CD4-positive, alpha-beta T cell treated with Interleukin-4 for 4 hours (primary cell): ENCODE data around the gene MYCN.

Experiments used
- DNase-seq: peaks from one replicate; pipeline ENCODE4 v3.0.0-alpha.2; 2020

MYCN gene

DNA sequence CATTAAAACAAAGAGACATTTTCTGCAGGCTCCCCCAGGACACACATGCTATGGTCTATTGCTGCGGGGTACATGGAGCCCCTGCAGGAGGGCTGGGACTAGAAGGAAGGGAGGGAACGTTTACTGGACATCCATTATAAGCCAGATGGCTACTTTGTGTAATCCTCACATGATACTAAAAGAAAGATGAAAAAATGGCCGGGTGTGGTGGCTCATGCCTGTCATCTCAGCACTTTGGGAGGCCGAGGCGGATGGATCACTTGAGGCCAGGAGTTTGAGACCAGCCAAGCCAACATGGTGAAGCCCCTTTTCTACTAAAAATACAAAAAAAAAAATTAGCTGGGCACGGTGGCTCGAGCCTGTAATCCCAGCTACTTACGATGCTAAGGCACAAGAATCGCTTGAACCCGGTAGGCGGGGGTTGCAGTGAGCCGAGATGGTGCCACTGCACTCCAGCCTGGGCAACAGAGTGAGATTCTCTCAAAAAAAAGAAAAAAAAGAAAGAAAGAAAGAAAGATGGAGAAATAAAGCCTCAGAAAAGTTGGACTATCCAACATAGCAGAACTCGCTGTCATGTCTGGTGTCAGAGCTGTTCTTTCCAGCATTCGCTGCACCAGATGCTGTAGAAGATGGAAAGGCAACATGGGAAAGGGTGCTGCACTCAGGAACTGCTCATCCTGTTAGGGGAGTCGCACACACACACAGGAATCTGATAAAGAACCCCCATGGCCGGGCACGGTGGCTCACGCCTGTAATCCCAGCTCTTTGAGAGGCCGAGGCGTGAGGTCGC, 7.8 kb upstream of the MYCN start:
- DNase-seq: no peak

DNA sequence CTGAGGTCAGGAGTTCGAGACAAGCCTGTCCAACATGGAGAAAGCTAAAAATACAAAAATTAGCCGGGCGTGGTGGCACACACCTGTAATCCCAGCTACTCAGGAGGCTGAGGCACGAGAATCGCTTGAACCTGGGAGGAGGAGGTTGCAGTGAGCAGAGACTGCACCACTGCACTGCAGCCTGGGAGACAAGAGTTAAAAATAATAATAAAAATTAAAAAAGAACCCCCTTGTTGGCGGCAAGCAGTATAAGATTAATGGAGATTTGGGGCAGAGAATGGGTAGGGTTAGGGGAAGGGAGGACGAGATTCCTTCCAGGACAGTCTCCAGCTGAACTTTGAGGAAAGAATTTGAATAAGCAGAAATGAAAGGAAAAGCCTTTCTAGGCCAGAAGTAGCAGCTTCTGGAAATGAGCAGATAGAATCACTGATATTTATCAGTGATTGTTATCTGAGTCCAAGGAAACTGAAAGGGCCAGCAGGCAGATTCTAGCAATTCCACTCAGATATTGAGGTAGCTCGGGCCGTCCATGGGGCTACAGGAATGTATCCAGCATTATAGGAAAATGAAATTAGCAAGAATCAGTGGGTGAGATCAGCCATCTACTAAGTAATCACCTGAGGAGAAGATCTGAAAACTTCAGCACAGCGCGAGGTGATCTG, 7.0 kb upstream of the MYCN start:
- no peak for DNase-seq

DNA sequence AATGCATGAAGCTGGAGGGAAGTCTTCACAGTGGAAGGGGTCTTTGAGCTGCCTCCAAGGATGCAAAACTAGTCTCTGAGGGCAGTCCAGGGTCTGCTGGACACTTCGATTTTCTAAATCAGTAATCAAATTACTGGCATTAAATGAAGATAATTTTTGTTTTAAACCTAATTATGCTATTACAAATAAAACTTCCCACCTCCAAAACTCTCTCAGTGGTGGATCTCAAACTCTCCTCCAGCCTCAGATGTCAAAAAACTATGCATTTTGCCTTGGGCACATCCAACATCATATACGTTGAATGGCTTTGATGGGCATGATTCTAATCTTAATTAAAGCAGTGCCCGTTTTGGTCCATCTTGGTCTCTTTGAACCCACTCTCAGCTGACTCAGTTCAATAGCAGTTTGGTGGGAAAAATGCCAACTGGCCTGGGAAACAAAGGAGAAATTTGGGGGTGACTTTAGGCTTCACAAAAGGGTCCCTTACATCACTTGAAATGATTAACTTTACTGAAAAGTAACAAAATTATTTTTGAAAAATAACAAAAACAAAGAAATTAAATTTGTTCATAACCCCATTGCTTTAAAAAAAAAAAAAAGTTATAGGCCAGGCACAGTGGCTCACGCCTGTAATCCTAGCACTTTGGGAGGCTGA, 5.9 kb upstream of the MYCN start:
- no peak for DNase-seq

DNA sequence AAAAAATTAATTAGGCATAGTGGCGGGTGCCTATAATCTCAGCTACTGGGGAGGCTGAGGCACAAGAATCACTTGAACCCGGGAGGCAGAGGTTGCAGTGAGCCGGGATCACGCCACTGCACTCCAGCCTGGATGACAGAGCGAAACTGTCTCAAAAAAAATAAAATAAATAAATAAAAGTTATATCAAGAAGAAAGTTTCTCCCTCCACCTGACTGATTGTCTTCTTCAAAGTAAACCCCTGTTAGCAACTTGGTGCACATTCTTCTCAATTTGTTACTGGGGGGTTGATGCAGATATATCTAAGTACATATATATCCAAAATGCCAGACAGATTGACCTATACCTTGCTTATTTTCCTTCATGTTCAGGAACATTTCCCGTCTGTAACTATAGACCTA, 5.2 kb upstream of the MYCN start:
- DNase-seq: no peak

DNA sequence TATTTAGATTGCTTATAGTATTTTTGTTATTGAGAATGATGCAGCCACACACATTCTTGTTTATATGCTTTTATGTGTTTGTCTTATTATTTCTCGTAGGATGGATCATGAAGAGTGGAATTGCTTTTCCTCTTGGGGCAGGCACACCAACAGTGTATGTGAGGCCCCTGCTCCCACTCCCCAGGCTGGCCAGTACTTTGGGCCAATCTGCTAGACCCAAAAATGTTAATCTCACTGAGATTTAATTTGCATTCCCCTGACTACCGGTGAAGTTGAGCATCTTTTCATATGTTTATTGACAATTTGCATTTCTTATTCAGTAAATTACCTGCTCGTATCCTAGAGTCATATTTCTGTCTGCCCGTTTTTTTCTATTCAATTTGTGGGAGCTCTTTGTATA, 4.7 kb upstream of the MYCN start:
- no peak for DNase-seq

DNA sequence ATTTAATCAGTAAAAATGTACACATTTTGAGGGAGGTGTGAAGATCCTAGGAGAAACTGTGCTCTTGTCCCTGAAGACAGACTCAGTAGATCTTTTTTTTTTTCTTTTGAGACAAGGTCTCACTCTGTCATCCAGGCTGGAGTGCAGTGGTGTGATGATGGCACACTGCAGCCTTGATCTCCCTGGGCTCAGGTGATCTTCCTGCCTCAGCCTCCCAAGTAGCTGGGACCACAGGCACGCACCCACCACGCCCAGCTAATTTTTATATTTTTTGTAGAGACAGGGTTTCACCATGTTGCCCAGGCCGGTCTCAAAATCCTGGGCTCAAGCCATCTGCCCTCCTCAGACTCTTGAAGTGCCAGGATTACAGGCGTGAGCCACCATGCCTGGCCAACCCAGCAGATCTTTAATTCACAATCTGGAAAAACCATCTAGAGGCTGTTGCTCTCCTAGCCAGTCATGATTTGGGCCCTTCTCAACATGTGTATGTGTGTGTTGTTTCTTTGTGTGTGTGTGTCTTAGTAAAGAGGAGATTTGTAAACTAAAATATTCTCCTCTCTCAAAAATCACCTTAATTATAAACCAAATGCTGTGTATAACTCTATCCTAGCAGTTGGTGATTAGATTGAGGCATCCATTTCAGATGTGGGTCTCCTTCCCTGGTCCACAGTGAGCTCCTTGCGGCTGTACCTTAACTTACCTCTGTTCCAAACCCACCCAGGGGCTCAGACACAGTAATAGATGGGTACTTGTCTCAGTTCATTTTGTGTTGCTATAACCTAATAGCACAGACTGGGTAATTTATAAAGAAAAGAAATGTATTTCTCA, 3.9 kb upstream of the MYCN start:
- DNase-seq: no peak

DNA sequence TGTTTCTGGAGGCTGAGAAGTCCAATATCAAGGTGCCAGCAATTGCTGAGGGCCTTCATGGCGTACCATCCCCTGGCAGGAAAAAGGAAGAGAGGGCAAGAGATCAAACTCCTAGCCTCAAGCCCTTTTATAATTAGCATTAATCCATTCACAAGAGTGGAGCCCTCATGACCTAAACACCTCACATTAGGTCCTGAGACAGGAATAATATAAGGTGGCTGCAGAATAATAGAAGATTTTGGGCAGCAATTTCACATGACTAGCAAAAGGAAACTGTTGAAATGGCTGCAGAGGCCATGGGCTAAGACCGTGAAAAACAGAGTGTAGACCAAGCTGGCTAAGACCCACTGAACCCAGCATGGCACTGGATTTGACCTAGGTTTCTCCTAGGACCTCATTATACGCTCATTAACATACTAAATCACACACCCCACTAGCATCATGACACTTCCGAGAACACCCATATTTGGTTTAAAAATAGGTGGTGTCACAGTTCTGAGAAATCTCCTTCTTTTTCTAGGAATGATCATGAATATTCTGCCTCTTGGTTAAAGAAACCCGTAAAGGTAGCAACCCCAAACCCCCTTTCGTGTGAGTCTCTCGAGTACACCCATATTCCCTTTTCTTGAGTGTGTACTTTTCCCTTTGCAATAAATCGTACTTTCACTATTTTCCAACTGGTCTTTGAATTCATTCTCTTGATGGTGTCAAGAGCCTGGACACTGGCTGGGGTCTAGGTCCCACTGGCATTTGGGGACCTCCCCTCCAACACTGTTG, 3.1 kb upstream of the MYCN start:
- no peak for DNase-seq

DNA sequence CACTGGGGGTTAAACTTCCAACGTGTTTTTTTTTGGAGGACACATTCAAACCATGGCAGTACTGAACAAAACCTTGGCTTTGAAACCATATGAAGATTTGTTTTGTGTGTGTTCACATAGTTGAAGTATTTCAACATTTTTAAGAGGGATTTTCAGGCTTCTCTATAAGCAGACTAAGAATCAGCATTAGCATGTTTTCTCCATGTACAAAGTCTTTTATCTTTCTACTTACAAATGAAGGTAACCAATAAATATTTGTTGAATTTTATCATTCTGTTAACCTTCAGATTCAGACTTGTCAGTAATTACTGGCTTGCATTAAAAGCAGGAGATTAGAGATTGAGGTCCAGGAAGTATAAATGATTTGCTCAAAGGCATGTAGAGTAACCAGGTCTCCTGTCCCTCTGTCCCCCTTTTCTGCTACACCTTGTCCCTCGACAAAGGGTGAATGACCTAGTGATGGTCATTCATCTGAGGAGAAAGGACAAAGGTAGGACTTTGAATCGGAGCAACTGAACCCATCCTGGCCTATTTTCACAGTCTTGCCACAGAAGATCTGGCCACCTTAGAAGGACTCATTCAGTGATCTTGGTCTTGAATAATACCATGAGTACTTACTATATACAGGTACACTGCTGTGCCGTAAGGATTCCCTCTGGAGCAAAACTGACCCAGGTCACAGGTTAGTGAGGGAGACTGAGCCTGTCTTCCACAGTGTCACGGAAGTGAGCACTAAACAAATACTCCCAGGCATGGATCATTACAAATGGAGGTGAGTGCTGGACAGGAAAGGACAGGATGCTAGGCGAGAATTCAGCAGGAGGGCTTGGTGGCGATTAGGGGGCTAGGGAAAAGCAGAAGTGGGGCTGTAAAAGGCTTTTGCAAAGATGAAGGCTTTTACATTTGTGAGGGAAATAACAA, 2.2 kb upstream of the MYCN start:
- DNase-seq: no peak

DNA sequence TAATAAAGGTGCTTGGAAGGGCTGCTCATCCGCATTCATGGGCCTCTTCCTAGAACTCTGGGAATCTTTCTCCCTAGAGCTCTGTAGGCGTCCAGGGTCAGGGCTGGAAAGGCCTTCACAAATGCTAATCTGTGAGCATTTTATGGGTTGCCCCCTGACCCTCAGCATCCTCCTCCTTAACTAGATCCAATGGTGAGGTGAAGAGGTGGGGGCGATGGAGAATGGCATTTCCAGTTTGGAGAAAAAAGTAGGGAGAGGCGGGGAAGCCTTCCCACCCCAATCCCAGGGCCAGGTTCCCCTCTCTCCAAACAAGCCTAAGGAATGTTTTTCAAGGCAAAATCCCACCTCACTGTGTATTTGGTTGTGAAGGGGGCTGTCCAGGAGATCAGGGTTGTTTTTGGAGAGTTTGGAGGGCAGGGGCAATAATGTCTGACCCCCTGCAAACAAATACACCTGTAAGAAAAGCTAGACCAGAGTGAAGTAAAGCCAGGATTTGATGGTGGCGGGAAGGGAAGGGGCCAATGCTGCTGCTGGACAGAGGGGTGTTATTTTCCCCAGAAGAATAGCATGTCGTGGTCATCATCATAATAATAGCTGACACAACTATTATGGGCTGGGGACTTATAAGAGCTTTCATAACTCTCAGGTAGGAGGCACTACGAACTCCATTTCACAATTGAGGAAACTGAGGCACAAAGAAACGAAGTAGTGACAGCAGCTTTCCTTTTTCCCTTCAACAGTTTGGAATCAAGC, 1.4 kb upstream of the MYCN start:
- DNase-seq: no peak

DNA sequence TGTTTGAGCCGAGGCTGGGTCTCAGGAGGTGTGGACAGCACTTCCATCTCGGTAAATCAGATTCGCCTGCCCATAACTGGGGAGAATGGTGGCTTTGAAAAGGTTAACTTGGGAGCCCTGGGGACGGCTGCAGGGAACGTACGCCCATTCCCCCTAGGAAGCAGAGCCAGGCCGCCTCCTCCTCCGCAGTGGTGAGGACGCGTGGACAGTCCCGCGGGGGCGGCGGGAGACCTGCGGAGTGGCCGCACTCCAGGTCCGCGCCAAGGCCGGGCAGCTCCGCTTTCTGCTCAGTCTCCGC, 845 bp upstream of the MYCN start:
- DNase-seq: no peak

DNA sequence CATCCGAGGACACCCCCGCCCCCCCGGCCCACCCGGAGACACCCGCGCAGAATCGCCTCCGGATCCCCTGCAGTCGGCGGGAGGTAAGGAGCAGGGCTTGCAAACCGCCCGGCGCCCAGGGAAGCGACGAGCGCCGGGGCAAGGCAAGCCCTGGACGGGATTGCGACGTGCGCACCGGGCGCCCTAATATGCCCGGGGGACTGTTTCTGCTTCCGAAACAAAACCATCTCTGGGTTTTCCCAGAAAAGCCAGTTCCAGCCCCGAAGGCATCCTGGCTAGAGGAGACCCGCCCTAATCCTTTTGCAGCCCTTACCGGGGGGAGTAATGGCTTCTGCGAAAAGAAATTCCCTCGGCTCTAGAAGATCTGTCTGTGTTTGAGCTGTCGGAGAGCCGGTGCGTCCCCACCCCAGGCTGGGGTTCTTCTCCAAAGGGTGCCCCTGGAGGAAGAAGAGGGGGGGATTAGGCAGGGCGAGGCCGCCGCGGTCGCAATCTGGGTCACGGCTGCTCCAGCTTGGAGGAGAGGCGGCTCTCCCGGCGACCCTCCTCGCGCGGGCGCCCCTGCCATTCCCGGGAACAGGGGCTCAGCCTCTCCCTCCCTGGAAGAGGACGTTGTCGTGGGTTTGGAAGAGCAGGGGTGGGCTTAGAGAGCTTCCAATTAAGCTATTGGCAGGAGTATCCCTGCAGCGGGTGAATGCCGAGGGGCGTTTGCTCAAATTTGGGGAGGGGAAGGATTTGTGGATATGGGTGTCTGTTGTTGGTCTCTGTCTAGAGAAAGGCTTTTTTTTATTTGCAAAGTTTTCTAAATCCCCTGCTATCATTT, 521 bp downstream of the MYCN start:
- DNase-seq: no peak

DNA sequence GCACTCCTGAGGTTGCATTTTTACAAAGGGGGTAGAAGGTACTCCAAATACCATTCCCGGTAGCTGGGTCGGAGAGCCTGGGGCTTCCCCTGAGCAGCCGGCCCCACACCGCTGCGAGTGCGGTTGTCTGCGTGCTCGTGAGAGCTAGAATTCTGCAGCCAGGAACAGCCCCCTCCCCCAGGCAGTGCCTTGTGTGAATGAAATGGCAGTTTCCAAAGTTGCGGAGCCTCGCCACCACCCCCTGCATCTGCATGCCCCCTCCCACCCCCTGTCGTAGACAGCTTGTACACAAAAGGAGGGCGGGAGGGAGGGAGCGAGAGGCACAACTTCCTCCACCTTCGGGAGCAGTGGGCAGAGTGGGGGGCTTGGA, 1.1 kb downstream of the MYCN start:
- DNase-seq: no peak

DNA sequence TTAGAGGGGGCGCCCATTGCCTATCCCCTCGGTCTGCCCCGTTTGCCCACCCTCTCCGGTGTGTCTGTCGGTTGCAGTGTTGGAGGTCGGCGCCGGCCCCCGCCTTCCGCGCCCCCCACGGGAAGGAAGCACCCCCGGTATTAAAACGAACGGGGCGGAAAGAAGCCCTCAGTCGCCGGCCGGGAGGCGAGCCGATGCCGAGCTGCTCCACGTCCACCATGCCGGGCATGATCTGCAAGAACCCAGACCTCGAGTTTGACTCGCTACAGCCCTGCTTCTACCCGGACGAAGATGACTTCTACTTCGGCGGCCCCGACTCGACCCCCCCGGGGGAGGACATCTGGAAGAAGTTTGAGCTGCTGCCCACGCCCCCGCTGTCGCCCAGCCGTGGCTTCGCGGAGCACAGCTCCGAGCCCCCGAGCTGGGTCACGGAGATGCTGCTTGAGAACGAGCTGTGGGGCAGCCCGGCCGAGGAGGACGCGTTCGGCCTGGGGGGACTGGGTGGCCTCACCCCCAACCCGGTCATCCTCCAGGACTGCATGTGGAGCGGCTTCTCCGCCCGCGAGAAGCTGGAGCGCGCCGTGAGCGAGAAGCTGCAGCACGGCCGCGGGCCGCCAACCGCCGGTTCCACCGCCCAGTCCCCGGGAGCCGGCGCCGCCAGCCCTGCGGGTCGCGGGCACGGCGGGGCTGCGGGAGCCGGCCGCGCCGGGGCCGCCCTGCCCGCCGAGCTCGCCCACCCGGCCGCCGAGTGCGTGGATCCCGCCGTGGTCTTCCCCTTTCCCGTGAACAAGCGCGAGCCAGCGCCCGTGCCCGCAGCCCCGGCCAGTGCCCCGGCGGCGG, 1.7 kb downstream of the MYCN start:
- no peak for DNase-seq

DNA sequence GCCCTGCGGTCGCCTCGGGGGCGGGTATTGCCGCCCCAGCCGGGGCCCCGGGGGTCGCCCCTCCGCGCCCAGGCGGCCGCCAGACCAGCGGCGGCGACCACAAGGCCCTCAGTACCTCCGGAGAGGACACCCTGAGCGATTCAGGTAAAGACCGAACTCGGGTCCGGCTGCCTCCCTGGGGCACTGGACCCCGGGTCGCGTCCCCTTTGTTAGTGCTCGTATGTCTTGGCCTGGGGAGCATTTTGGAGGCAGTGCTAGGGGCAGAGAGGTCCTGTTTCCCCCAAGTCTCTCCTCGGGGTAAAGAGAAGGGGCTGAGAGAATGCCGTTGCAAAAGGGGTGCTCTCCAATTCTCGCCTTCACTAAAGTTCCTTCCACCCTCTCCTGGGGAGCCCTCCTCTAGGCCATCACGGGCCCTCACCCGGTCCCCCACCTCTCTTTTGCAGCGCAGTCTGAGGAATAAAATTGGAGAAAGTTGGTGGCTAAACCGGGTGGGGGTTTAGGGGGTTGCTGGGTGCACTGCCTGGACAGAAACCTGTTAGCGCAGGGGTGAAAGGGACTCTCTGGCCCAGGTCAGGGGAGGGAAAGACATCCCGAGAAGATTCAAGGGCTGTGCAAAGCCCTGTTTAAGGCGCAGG, 2.5 kb downstream of the MYCN start:
- DNase-seq: no peak

DNA sequence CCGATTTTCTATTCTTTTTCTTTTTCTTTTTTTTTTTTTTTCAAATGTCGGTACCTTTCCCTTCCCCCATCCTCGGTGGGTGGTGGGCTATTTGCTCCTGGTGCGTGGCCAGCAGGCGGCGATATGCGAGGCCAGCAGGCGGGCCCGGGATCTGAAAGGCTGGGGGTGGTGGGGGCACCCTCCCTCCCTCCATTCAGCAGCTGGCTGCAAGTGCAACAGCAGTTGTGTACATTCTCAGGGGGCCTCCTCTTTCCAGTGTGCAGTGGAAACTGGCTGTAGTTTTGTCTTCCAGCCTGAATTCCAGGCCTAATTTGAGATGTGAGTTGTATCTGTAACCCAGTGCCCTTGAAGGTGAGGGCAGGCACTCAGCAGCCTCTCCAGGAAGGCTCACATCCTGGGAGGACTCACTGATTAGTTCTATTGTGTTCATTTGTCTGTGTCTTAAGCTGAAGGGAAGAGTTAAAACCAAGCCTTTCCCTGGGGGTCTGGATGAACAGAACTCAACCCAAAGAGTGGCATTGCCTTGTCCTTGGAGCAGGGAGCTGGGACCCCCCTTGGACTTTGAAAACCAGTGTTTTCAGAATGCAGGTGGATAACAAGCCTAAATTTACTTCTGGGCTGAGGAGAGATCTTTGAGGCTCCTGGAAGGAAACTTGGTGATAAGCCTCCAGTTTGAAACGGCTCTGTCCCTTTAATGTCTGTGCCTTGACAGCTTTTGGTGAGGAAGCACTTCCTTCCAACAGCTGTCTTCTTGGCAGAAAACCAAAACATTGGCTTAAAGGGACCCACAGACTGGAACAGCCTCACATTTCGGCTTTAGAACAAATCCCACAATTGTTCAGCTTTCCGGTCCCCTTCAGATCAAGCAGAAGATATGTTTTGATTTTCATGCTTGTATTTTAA, 3.3 kb downstream of the MYCN start:
- DNase-seq: no peak

DNA sequence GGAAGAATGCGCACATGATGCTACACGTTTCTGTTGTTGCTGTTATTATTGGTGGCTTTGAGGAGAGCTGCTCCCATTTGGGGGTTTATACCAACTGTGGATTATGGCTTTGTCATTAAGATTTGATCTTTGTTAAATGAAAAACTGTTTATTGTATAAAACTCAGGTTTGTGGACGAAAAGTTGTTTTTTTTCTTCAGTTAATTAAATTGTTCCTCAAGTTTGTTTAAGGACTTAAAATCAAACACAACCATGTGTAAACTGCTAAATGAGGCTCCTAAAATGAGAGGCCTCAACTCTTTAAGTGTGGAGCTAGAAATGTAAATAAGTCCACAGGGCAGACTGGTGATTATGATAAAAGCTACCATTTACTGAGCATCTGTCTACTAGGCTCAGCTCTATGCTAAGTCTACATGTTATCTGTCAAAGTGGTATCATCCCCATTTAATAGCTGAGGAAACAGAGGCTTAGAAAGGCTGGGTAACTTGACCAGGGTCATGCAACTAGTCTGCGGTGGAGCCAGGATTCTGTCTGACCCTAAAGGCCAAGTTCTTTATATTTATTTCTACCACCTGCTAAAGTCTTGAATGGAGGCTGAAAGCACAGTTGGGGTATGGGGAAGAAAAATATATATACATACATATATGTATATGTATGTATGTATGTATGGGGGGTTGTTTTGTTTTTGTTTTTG, 4.1 kb downstream of the MYCN start:
- DNase-seq: no peak
